C4-2B (cell line): Measurements from ENCODE around the gene ADCY9.
A peak's percentile ranks its signal among the peaks of the same experiment; 100 is the strongest.

ENCODE experiments used
- H3K27ac ChIP-seq: fragments of 450-650 bp; 2 replicates; pipeline ENCODE4 v1.5.1; 2017
- CTCF ChIP-seq: fragments of 450-650 bp; conservative IDR thresholded peaks from 2 replicates; pipeline ENCODE4 v1.5.1; 2017; ENCODE audit warnings: mild to moderate bottlenecking
- ZFX ChIP-seq: fragments of 450-650 bp; IDR thresholded peaks from 2 replicates; pipeline ENCODE4 v1.6.1; 2017

Gene ADCY9

GRCh38 chr16:4101421-4102219, 14.6 kb downstream of the ADCY9 start:
- TF ChIP-seq CTCF = no peak
- no peak for TF ChIP-seq ZFX
- H3K27ac ChIP-seq = no peak overlapping the region

- peak overlapping the region; percentile 91 for H3K27ac ChIP-seq
- TF ChIP-seq CTCF = no peak
- no peak for TF ChIP-seq ZFX
Observed at GRCh38 chr16:4098501-4098900, 17.7 kb downstream of the ADCY9 start.

GRCh38 chr16:4097826-4098240, 18.4 kb downstream of the ADCY9 start:
- TF ChIP-seq CTCF = no peak
- TF ChIP-seq ZFX = no peak
- H3K27ac ChIP-seq = peak overlapping the region; percentile 91

GRCh38 chr16:4096509-4096908, 19.7 kb downstream of the ADCY9 start:
- no peak for TF ChIP-seq ZFX
- TF ChIP-seq CTCF = no peak
- no peak overlapping the region for H3K27ac ChIP-seq

GRCh38 chr16:4094127-4094773, 22.0 kb downstream of the ADCY9 start:
- no peak overlapping the region for H3K27ac ChIP-seq
- TF ChIP-seq ZFX (no peak), CTCF (no peak)

GRCh38 chr16:4093495-4094126, 22.6 kb downstream of the ADCY9 start:
- TF ChIP-seq CTCF = no peak
- no peak for TF ChIP-seq ZFX
- no peak overlapping the region for H3K27ac ChIP-seq
